GM18508 (cell line): Measurements from ENCODE around the gene DUSP14.
"Not testable (repeated sequence)": the region's sequence is repeated elsewhere in the genome, so short reads cannot be mapped to it uniquely, and the experiment has no call there.

Experiments
- ATAC-seq: cut with Tn5 transposase; IDR thresholded peaks from one replicate; pipeline ENCODE4 v1.9.1; 2021; ENCODE audit warnings: moderate number of reproducible peaks; ENCODE audit not compliant: insufficient read depth, unreplicated experiment

DUSP14 gene

DNA sequence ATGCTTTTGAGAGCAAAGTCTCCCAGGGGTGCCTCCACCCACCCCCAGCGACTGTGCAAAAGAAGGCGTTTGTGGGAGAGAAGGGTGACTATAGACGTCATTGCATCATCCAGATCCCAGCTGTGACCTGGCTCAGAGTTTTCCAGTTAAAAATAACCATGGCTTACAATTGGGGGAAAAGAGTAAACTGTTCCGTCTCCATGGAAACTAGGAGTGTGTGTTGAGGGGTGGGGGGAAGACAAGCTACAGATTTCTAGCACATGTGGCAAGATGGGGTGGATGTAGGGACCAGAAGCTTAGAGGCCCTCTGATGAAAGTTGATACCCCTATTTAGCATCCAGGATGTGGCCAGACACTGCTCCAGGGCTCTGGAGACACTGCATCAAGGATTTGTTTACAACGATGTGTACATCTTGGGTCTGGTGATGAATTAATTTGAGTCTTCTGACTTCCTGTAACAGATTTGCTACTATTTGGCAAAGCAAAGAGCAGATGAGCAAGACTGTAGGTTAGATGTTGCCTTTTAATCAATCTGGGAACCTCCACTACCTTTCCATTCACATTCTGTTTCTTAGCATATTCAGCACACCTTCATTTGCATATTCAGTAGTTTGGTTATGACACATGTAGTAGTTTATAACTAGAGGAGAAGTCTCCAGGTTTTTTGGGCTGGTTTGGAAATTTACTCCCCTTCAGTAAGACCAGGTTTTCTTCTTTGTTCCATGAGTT, 6.2 kb upstream of the DUSP14 start:
- no peak for ATAC-seq

DNA sequence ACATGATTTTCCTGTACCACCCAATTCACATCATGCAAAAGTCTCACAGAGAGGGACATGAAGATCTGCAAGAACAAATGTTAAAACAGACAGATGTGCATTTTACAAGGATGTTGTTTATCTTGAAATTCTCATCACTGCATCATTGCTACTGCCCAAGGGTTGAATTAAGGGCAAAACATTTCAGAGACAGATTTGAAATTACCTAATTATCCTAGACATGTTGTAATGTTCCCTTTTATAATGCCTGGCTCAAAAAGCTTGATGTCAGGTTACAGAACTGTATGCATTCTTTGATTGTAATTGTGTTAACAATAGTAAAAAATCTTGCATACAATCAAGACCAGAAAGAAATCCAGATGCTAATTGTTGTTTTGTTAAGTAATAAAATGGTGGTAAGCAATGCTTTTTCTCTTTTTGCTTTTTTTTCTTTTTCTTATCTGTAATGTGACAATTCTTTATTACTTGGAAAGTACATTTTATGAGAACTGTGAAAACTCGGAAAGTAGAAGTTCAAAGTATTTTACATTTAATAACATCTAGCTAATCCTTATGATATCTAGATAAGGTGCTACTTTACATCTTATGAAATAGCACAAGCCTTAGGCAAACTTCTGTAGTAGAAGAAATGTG, 3.6 kb upstream of the DUSP14 start:
- ATAC-seq, result no peak

DNA sequence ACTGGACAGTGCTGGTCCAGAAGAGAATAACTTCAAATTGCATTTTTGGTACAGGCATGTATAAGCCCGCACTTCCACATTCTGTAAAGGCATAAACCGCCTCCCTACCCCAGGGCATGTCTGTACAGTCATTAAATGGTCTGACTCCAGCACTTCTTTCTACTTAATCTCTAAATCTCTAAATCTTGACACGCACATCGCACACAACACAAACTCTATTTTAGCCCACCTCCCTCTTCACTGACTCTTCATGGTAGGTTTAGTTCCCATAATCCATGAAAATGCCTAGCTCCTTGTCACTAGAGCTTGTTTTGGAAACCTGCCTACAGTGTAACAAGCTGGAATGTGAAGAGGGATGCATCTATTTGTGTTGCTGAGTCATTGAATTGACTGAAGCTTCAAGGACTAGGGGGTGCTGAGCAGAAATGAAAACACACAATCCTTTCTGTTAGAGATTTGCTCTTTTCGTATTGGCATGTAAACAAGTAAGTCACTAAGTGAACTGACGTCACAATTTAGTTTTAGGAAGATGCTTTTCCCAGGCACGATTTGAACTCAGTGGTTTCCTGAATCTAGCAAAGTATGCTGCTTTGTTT, 1.6 kb upstream of the DUSP14 start:
- ATAC-seq, result no peak

DNA sequence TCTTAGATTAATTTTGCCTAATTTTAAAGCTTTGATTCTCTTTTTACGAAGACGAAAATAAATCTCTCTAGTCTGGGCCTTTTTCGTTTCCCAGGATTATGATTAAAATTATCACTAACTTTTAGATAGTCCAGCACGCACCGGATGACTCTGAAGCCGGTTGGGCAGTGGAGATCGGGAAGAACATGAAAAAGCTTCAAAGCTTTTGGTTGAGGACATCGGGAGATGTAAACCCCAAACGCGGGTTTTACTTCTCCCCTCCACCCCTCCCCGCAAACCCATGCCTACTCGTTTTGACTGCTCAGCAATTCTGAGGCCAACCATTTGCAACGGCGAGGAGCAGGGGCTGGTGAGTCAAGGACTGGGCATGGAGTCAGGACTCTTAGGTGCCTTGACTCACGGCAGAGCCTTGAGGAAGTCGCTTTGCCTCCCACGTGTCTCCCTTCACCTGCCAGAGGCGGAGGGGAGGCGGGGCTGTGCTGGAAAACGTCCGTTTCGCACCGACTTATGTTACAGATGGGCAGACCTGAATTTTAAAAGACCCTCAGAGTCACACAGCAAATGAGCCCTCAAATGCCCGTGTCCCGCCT, 989 bp upstream of the DUSP14 start:
- ATAC-seq, result no peak

DNA sequence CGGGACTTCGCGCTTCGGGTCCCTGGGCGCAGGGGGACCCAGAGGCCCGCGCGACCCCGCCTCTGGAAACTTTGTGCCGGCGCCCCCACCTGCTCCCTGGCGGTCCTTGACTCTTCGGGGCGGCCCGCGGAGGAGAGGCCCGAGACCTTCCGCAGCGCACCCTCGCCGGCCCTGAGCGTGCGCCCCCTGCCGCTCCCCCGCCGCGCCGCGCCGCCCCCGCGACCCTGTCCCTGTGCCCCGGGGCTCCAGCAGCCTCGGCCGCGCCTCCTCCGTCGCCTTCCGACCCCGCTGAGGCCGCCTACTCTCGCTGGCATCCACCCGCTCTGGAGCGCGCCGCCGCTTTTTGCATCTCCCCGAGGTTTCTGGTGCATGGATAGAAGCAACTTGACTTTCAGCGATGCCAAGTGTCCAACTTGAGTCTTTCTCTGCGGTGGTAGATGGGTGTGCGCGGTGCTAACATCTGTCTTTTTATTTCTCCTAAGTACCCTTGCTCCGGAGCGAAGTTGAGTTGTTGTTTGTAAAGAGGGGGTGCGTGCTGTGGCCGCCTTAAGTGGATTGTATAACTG, 414 bp downstream of the DUSP14 start:
- no peak for ATAC-seq

DNA sequence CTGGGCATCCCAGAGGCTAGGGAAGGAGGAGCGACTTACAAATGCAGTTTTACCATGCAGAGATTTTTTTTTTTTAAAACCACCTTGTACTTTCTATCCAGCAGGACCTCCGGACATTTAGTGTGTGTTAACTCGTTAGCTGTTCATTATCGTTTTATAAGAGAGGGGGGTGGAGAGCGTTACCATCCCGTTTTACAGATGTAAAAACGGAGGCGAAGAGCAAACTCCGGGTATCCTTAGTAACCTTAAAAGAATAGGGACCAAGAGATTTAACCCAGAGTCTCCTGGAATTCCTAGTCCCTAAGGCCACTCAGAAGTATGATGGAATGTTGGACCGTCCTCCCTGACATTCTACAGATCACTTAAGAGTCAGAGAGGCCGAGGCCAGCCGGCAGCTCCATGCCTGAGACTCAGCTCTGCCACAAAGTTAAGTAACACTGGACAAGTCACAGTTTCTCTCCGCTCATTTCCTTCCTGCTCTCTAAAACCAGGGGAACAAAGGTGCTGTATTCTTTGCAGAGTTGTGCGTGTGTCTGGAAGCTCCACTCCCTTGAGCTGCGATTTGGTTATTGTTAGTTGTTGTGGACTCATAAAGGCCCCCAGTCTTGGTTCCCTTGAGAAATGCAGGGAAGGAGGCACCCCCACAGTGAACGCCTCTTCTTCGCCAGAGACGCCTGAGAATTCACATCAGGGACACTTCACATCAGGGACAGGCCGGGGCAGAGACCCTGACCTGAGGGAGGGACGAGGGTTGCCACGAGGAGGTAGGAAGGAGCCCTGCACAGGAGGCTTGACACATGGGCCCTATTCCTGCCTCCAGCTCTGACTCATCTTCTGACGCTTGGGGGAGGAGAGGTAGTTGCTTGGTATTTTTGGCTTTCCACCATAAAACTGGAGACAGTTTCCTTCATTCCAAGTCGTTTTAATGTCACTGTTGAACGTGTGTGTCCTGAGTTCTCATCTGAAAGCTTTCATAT, 1.2 kb downstream of the DUSP14 start:
- no peak for ATAC-seq

DNA sequence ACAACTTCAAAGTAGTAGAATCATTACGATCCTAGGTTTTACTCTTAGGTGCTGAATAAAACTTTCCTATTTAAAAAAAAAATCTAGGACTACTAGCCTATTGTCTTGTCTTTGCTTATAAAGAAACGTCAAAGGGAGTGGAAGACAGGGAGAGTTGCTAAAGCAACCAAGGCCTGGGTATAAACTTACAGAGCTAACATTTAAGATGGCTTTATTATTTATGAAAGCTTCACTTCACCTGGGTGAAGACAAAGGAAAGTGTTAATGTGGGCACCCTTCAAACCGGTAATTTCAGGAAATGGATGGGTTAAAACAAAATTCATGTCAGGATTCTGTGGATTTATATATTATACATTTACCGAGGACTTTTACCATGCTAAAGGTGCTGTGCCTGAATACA, 2.5 kb downstream of the DUSP14 start:
- ATAC-seq, result no peak

DNA sequence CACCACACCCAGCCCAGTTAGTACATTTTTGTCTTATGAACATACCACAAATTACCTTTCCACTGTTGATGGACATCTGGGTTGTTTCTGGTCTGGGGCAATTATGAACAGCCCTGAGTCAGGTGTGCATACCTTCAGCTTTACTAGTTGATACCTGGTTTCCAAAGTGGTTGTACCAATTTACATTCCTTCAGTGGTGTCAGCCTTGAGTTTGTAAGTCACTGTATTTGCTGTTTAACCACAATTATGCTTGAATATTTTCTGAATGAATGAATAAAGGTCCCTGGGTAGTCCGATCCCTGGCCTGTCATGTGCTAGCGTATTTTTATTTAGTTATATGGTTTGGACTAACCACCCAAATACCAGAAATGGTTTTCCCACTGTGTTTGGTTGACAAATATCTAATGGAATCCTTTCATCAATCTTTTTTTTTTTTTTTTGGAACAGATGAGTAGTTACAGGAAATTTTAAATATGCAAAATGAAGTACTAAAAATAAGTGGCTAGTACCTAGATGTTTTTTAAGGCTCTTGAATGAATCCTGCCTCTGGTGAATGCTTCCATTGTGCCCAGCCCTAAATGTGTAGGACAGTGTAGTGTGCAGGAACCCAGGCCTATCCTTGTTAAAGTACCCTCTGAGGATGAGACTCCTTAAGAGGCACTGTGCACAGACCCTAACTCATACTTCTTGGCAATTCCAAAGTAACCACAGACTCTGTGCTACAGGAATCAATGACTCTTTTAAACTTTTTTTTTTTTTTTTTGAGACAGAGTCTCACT, 3.7 kb downstream of the DUSP14 start:
- ATAC-seq, result no peak

DNA sequence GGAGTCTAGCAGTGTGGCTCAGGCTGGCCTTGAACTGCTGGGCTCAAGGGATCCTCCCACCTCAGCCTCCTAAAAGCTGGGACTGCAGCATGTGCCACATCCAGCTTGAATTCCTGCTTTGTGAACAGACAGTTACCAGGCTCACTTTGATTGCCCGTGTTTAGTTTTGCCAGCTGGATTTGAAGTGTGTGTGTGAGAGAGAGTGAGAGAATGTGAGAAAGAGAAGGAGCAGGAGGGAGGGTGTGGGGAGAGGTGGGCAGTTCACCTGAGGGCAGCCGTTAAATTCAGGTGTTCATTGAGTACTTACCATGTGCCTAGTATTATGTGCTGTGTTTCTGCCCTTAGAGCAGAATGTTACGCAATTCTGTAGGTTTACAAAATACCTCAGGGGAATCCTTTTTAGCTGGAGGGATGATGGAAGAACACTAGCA, 4.7 kb downstream of the DUSP14 start:
- ATAC-seq, result no peak

DNA sequence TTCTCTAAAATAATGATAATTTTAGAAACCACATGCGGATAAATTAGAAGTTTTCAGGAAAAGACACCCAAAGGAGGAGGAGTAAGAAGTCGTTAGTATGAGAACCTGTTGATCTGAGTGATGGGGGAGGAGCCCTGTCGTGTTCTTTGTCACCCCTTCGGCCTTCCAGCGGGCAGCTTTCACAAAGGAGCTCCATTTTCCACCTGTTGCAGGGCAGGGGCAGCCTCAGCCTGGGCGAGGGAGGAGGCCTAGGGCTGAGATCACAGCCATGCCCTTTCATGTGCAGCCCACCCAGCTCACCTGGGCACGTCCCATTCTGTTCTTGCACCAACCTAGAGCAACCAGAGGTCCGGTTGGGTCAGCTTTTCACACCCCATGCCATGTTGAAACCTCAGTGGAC, 5.3 kb downstream of the DUSP14 start:
- no peak for ATAC-seq

DNA sequence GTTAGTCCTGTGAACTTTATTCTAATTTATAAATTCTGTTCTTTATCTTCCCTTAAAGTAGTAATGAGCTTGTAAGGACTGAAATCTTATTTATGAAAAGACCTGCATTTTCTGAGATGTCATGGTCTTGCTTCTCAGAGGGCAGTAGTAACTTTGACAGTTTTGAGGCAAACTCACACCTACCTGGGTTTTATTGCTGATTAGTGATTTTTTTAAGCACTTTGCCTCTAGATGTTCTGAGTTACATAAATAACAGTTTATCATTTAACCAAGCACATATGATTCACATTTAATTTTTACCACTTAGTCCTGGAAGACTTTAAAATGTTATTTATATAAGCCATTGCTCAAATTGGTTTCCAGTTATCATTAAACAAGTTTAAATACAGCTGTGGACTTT, 10.7 kb downstream of the DUSP14 start:
- no peak for ATAC-seq

DNA sequence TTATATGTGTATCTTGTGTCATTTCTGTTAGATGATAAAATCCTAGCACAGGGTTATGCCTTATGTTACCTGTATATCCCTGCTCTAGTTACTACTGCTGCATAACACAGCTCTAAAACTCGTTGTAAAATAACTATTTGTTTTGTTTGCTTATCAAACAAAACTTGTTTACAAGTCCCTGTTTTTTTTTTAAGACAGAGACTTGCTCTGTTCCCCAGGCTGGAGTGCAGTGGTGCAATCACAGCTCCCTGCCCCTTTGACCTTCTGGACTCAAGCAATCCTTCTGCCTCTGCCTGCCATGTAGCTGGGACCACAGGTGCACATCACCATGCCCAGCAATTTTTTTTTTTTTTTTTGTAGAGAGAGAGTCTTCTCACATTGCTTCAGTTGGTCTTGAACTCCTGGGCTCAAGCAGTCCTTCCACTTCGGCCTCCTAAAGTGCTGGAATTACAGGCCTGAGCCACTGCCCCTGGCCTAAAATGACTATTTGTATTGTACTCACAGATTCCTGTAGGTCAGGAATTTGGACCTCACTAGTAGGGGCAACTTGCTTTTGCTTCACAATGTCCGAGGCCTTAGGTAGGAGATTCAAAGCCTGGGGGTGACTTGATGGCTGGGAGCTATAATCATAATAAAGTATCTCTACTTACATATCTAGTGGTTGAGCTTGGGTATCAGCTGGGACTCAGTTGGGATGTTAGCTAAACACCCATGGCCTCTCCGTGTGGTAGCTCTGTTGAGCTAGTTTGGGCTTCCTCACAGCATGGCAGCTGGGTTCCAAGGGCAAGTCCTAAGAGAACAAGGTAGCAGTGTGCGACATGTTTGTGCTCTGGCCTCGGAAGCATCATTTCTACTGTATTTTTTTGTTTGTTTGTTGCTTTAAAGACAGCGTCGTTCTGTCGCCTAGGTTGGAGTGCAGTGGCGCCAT, 12.6 kb downstream of the DUSP14 start:
- no peak for ATAC-seq

DNA sequence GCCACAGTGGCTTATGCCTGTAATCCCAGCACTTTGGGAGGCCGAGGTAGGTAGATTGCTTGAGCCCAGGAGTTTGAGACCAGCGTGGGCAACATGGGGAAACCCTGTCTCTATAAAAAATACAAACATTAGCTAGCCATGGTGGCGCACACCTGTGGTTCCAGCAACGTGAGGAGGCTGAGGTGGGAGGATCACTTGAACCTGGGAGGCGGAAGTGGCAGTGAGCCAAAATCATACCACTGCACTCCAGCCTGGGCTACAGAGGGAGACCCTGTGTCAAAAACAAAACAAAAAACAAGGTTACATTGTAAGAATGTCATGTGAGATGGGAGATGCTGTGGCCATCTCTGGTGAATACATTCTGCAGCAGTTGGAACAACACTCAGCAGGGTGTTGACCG, 13.5 kb downstream of the DUSP14 start:
- ATAC-seq, result no peak

DNA sequence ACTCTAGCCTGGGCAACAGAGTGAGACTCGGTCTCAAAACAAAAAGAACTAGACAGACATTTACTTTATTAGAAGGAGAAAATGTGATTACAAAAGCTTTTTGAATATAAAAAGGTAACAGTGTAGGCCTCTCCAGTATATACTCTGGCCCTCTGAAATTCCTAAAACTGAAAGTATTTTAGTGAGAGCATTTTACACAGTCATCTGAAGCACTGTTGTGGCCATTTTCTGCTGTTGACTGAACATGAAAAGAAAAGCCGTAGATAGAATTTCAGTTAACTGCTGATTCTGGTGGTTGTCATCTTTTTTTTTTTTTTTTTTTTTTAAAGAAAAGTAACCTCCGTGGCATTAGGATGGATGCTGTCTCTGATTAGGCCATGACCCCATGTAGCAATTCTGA, 15.6 kb downstream of the DUSP14 start:
- no peak for ATAC-seq

DNA sequence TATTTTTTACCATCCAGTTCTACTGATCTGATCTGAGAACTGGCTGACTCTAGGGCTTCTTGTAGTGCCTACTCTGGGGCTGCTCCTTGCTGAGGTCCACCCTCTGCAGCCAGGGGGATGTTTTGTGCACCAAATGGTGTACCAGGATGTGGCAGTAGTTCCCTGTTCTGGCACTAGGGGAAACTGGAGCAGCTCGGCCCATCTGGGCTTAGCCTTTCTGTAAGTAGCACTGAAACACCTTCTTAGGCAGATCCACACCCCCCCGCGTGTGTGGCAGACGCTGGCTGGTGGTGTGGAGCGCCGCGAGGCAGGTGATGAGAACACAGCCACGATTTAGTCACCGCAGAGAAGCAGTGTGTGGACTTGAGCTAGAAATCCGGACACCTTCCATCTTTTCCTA, 17.0 kb downstream of the DUSP14 start:
- ATAC-seq, result no peak

DNA sequence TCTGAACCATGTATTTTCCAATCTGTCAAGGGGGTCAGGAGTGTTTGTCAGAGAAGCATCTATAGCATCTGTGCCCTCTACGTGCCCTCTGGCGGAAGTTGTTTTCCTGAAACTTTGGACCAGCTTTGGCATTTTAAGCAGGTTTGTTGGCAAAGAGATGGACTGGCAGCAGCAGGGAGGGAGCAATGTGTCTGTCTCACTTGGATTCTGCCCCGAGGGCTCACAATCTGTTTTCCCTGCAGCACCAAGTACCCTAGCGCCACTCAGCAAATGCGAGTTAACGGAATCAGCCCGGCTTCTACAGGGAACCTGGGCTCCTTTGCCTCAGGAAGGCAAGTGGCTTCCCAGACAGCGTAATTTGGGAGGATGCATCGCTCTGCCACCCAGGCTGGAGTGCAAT, 17.4 kb downstream of the DUSP14 start:
- ATAC-seq, result no peak

DNA sequence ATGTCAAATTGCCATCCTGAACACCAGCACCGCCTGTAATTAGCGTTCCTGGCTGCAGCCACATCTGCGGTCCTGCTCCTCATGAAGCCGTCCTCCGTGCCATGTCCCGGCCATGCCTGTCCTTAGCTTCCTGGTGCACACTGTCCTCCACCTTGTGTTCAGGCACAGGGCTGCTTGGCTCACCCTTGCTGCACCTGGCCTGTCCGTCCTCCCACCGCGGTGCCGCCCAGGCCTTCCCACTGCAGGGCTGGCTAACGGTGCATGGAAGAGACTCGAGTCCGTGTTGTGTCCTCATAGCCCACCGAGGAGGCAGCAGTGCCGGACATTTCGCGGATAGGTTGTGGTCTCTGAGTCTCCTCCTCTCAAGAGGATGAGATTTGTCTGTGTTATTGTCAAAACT, 20.4 kb downstream of the DUSP14 start:
- no peak for ATAC-seq

DNA sequence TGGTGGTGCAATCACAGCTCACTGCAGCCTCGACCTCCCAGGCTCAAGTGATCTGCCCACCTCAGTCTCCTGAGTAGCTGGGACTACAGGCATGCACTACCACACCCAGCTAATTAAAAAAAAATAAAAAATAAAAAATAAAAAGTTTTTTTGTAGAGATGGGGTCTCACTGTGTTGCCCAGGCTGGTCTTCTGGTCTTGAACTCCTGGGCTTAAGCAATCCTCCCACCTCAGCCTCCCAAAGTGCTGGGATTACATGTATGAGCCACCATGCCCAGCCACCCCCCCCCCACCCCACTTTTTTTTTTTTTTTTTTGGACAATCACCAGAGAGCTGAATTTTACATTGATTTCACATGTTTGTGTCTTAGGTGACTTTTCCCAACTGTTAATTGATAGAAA, 22.0 kb downstream of the DUSP14 start:
- ATAC-seq, result not testable (repeated sequence)
